ENCODE measurements around the gene CILP2. TPM values are rescaled to one million over a fixed set of nuclear protein-coding genes. Genes with fewer than 3 reads are reported as not detected.

Gene CILP2
- total RNA-seq, 2 donors from 2014 or later = 3.6 to 9.9 TPM

- no peak for DNase-seq
- Histone ChIP-seq H3K9ac (ENCODE audit: extremely low read depth, low read length, poor library complexity, severe bottlenecking) (no peak overlapping the region), H3K36me3 (ENCODE audit: control insufficient read depth, insufficient read depth, low read length) (peaks cover 35% of the 10 kb centered on the region), H3K4me1 (ENCODE audit: control insufficient read depth, insufficient read depth, low read length) (no peaks in the 10 kb centered on the region), H3K27me3 (ENCODE audit: control insufficient read depth, insufficient read depth, low read length, poor library complexity, severe bottlenecking) (no peaks in the 10 kb centered on the region), H3K9me3 (ENCODE audit: control insufficient read depth, low read length) (no peaks in the 10 kb centered on the region), H3K27ac (ENCODE audit: low read depth, low read length) (no peak overlapping the region), H3K4me3 (ENCODE audit: low read length) (no peak overlapping the region)
- Mint-ChIP-seq H3K4me3 (no peak overlapping the region), H3K4me1 (peaks cover 2% of the 10 kb centered on the region), H3K27ac (peak overlapping the region; percentile 35), H3K27me3 (ENCODE audit: insufficient read depth) (no peaks in the 10 kb centered on the region), H3K36me3 (ENCODE audit: low read depth) (peaks cover 46% of the 10 kb centered on the region), H3K9me3 (no peaks in the 10 kb centered on the region)
- WGBS, 2 experiments (ENCODE audit: insufficient coverage in 1 of 2, insufficient read length in 1 of 2) = 87 to 93% methylated on average over 3 to 8 of the region's 8 CpGs
- no peak for TF ChIP-seq CTCF (conservative IDR thresholded peaks at IDR 0.05)
Measured at GRCh38 chr19:19507354-19507753, 30.7 kb upstream of the CILP2 start.

GRCh38 chr19:19508217-19508616 is 29.8 kb upstream of the CILP2 start:
- Mint-ChIP-seq H3K4me3 (no peak overlapping the region), H3K4me1 (peaks cover 2% of the 10 kb centered on the region), H3K27ac (no peak overlapping the region), H3K9me3 (no peaks in the 10 kb centered on the region), H3K36me3 (ENCODE audit: low read depth) (peaks cover 38% of the 10 kb centered on the region), H3K27me3 (ENCODE audit: insufficient read depth) (no peaks in the 10 kb centered on the region)
- H3K36me3 ChIP-seq (ENCODE audit: control insufficient read depth, insufficient read depth, low read length) = peaks cover 26% of the 10 kb centered on the region
- WGBS, 2 experiments (ENCODE audit: insufficient coverage in 1 of 2, insufficient read length in 1 of 2) = 92 to 98% methylated on average over 6 to 11 of the region's 11 CpGs
- no peak for DNase-seq
- no peak overlapping the region for H3K27ac ChIP-seq (ENCODE audit: low read depth, low read length)
- no peak for TF ChIP-seq CTCF (conservative IDR thresholded peaks at IDR 0.05)
- no peak overlapping the region for H3K4me3 ChIP-seq (ENCODE audit: low read length)
- H3K9me3 ChIP-seq (ENCODE audit: control insufficient read depth, low read length) = no peaks in the 10 kb centered on the region
- no peaks in the 10 kb centered on the region for H3K4me1 ChIP-seq (ENCODE audit: control insufficient read depth, insufficient read depth, low read length)
- H3K27me3 ChIP-seq (ENCODE audit: control insufficient read depth, insufficient read depth, low read length, poor library complexity, severe bottlenecking) = no peaks in the 10 kb centered on the region
- no peak overlapping the region for H3K9ac ChIP-seq (ENCODE audit: extremely low read depth, low read length, poor library complexity, severe bottlenecking)

- 79 to 82% methylated on average over 6 of the region's 6 CpGs for WGBS, 2 experiments (ENCODE audit: insufficient coverage in 1 of 2, insufficient read length in 1 of 2)
- H3K36me3 ChIP-seq (ENCODE audit: control insufficient read depth, insufficient read depth, low read length) = peaks cover 8% of the 10 kb centered on the region
Measured at GRCh38 chr19:19510432-19510831, 27.6 kb upstream of the CILP2 start.

More at GRCh38 chr19:19510432-19510831, 27.6 kb upstream of the CILP2 start:
- Mint-ChIP-seq H3K4me3 (no peak overlapping the region), H3K9me3 (no peaks in the 10 kb centered on the region), H3K27ac (no peak overlapping the region), H3K36me3 (ENCODE audit: low read depth) (peaks cover 18% of the 10 kb centered on the region), H3K27me3 (ENCODE audit: insufficient read depth) (no peaks in the 10 kb centered on the region), H3K4me1 (peaks cover 2% of the 10 kb centered on the region)
- TF ChIP-seq CTCF (conservative IDR thresholded peaks at IDR 0.05) = no peak
- Histone ChIP-seq H3K27me3 (ENCODE audit: control insufficient read depth, insufficient read depth, low read length, poor library complexity, severe bottlenecking) (no peaks in the 10 kb centered on the region), H3K9me3 (ENCODE audit: control insufficient read depth, low read length) (no peaks in the 10 kb centered on the region), H3K9ac (ENCODE audit: extremely low read depth, low read length, poor library complexity, severe bottlenecking) (no peak overlapping the region), H3K4me1 (ENCODE audit: control insufficient read depth, insufficient read depth, low read length) (no peaks in the 10 kb centered on the region), H3K4me3 (ENCODE audit: low read length) (no peak overlapping the region), H3K27ac (ENCODE audit: low read depth, low read length) (no peak overlapping the region)
- DNase-seq = peak; percentile 79

All from endodermal cell (in vitro differentiated cells).